Activated CD8-positive, alpha-beta T cell treated with anti-CD3 and anti-CD28 coated beads for 36 hours (primary cell): Measurements from ENCODE around the gene ZNF830. TPM values are rescaled to one million over a fixed set of nuclear protein-coding genes. Genes with fewer than 3 reads are reported as not detected.
"Not testable (repeated sequence)": the region's sequence is repeated elsewhere in the genome, so short reads cannot be mapped to it uniquely, and the experiment has no call there.

ENCODE experiments used
- ATAC-seq: fragments of 200-7000 bp; cut with Tn5 transposase; one replicate; pipeline ENCODE4 v1.10.0; 2021; ENCODE audit warnings: mild to moderate bottlenecking, moderate library complexity
- CTCF ChIA-PET: fragments of 350-600 bp; sonication (Branson Sonifier 250); formaldehyde crosslinking; loops from one replicate; lab custom pipeline; 2021; ENCODE audit warnings: antibody characterized with exemption; lab: Charles Lee
- POLR2A ChIA-PET: fragments of 350-600 bp; sonication (Branson Sonifier 250); formaldehyde crosslinking; loops from one replicate; lab custom pipeline; 2021; ENCODE audit warnings: antibody characterized with exemption; lab: Charles Lee
- DNase-seq: peaks from one replicate; pipeline ENCODE4 v3.0.0-alpha.2; 2020
- H3K27ac Mint-ChIP-seq: one replicate; pipeline ENCODE4 v1.8.0; 2021; ENCODE audit warnings: mild to moderate bottlenecking, mixed read lengths
- H3K27me3 Mint-ChIP-seq: one replicate; pipeline ENCODE4 v1.8.0; 2021; ENCODE audit warnings: mixed read lengths
- H3K36me3 Mint-ChIP-seq: one replicate; pipeline ENCODE4 v1.8.0; 2021; ENCODE audit warnings: low read depth, mixed read lengths
- H3K4me1 Mint-ChIP-seq: one replicate; pipeline ENCODE4 v1.8.0; 2021; ENCODE audit warnings: low read depth, mixed read lengths
- H3K4me3 Mint-ChIP-seq: one replicate; pipeline ENCODE4 v1.8.0; 2021; ENCODE audit warnings: mild to moderate bottlenecking, moderate library complexity, mixed read lengths
- H3K9me3 Mint-ChIP-seq: one replicate; pipeline ENCODE4 v1.8.0; 2021; ENCODE audit warnings: mixed read lengths
- intact Hi-C: fragments of 100-400 bp; cut with micrococcal nuclease; formaldehyde crosslinking; loops from one replicate; pipeline ENCODE4 v1.10.0; 2022
- total RNA-seq, 2 experiments: library from RNA; stranded (reverse); gene quantifications; one replicate each; pipeline ENCODE4 v1.2.3, GENCODE V29; 2021
- TF ChIP-seq, protein P1 (sequence below): fragments of 200-600 bp; IDR thresholded peaks from one replicate; pipeline ENCODE4 v1.8.0; 2022; ENCODE audit warnings: antibody characterized with exemption, mild to moderate bottlenecking

The ZNF830 gene
- total RNA-seq, 2 experiments from 2014 or later = 18.8 to 22.5 TPM

DNA sequence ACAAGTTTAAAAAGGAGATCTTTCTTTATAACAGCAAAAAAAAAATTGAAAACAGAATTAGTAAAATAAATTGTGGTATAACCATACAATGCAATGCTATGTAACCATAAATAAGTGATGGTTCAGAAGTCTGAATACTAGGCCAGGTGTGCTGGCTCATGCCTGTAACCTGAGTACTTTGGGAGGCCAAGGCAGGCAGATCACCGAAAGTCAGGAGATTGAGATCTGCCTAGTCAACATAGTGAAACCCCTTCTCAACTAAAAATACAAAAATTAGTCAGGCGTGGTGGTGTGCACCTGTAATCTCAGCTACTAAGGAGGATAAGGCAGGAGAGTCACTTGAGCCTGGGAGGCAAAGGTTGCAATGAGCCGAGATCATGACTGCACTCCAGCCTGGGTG lies 34.7 kb upstream of the ZNF830 start:
- CTCF ChIA-PET = no interaction called here
- no peaks in the 10 kb centered on the region for H3K27me3 Mint-ChIP-seq
- no peak overlapping the region for H3K4me3 Mint-ChIP-seq
- no peak for DNase-seq
- no peak overlapping the region for H3K27ac Mint-ChIP-seq
- TF ChIP-seq, protein P1, sequence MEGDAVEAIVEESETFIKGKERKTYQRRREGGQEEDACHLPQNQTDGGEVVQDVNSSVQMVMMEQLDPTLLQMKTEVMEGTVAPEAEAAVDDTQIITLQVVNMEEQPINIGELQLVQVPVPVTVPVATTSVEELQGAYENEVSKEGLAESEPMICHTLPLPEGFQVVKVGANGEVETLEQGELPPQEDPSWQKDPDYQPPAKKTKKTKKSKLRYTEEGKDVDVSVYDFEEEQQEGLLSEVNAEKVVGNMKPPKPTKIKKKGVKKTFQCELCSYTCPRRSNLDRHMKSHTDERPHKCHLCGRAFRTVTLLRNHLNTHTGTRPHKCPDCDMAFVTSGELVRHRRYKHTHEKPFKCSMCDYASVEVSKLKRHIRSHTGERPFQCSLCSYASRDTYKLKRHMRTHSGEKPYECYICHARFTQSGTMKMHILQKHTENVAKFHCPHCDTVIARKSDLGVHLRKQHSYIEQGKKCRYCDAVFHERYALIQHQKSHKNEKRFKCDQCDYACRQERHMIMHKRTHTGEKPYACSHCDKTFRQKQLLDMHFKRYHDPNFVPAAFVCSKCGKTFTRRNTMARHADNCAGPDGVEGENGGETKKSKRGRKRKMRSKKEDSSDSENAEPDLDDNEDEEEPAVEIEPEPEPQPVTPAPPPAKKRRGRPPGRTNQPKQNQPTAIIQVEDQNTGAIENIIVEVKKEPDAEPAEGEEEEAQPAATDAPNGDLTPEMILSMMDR = no peak
- no peaks in the 10 kb centered on the region for H3K4me1 Mint-ChIP-seq
- intact Hi-C loops = no loop called here
- no peaks in the 10 kb centered on the region for H3K9me3 Mint-ChIP-seq
- POLR2A ChIA-PET = interaction anchor here (0.6 kb wide), 1 partner anchor 823 kb away, joined by 3 read pairs; no protein-coding TSS in a partner anchor
- H3K36me3 Mint-ChIP-seq = no peaks in the 10 kb centered on the region
- no peak for ATAC-seq

DNA sequence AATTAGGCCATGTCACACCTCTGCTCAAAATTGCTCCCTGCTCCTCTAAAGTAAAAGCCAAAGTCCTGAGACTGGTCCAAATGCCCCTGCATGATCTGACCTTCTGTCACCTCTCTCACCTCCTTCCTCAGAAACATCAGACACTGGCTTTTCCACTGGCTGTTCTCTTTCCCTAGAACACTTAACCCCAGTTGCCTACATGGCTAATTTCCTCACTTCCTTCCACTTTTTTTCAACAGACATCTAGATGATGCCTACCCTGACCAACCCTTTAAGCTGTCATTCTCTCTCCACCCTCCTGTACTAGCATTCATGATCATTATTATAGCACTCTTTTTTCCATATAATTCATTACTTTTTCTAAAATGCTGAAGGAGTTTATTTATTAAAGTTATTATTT lies 31.1 kb upstream of the ZNF830 start:
- no peaks in the 10 kb centered on the region for H3K9me3 Mint-ChIP-seq
- H3K4me3 Mint-ChIP-seq = no peak overlapping the region
- H3K27me3 Mint-ChIP-seq = no peaks in the 10 kb centered on the region
- ChIA-PET POLR2A (no interaction called here), CTCF (no interaction called here)
- no peak overlapping the region for H3K27ac Mint-ChIP-seq
- DNase-seq = no peak
- no peaks in the 10 kb centered on the region for H3K4me1 Mint-ChIP-seq
- H3K36me3 Mint-ChIP-seq = no peaks in the 10 kb centered on the region
- TF ChIP-seq, protein P1 = no peak
- intact Hi-C loops = no loop called here
- ATAC-seq = no peak

DNA sequence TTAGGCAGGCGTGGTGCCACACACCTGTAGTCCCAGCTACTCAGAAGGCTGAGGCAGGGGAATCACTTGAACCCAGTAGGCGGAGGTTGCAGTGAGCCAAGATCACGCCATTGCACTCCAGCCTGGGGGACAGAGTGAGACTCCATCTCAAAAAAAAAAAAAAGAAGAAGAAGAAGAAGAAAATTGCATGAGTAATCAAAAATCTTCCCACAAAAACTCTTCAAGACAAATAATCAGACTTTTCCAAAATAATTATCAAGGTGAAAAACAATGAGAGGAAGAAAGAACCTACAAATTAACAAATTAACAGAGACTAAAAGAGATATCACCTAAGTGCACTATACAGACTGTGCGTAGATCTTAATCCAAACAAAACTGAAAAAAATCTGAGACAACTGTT lies 10.6 kb upstream of the ZNF830 start:
- POLR2A ChIA-PET = not testable (repeated sequence)

DNA sequence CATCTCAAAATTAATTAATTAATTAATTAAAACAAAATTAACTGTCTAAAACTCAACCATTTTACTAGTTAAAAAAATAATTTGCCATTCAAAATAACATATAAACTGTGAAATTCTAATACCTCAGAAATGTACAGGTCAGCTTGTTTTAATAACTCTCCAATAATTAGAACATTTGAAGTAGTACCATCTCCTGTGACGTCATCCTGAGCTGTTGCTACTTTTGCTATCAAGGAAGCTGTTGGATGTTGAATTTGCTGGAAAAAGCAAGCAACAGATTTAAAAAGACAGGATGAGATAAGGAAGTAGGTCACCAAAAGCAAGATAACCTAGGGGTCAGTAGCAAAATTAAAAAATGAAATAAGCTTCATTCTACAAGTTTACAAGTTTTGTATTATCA lies 2.9 kb upstream of the ZNF830 start:
- DNase-seq (no peak), ATAC-seq (no peak)
- Mint-ChIP-seq H3K9me3 (no peaks in the 10 kb centered on the region), H3K36me3 (peaks cover 12% of the 10 kb centered on the region), H3K4me1 (peaks cover 16% of the 10 kb centered on the region), H3K27me3 (peaks cover 4% of the 10 kb centered on the region), H3K4me3 (no peak overlapping the region), H3K27ac (no peak overlapping the region)
- POLR2A ChIA-PET = interaction anchor here (1.2 to 1.5 kb wide), 2 partner anchors 13 to 64 kb away, joined by 4 to 6 read pairs; no protein-coding TSS in a partner anchor
- CTCF ChIA-PET = interaction anchor here (1.0 to 1.5 kb wide), 3 partner anchors 10 to 23 kb away, joined by 3 to 6 read pairs (median 3); no protein-coding TSS in a partner anchor
- TF ChIP-seq, protein P1 = no peak
- intact Hi-C loops = no loop called here

More for the DNA sequence above, 10.6 kb upstream of the ZNF830 start:
- intact Hi-C loops, H3K4me3 Mint-ChIP-seq, H3K27me3 Mint-ChIP-seq, H3K4me1 Mint-ChIP-seq, ATAC-seq, H3K36me3 Mint-ChIP-seq, H3K27ac Mint-ChIP-seq, DNase-seq, H3K9me3 Mint-ChIP-seq: not testable (repeated sequence)
- CTCF ChIA-PET = interaction anchor here (1.2 kb wide), 1 partner anchor 24 kb away, joined by 5 read pairs; no protein-coding TSS in a partner anchor

DNA sequence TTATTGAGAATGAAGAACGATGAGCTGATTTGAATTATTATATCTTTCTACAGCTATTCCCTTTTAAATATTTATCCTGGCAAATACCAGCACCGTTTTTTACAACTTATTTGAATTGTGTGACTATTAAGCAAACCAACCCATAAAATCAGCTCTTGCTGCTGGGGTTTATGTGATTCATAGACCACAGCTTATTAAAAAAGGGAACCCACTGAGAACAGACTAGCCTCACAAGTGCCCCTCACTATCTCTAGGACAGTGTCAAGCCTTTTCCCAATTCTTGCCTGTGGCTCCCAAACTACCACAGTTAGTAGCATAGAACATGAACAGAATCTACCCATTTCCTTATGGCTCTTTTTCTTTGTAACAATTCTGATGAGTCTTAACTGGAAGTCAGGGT lies 12.8 kb downstream of the ZNF830 start:
- POLR2A ChIA-PET = interaction anchor here (0.5 to 1.8 kb wide), 5 partner anchors 10 to 561 kb away, joined by 3 to 9 read pairs (median 3); partner anchors contain the start of genes CCT6B and ZNF830
- no peaks in the 10 kb centered on the region for H3K27me3 Mint-ChIP-seq
- ATAC-seq = no peak
- peaks cover 2% of the 10 kb centered on the region for H3K36me3 Mint-ChIP-seq
- no peak overlapping the region for H3K4me3 Mint-ChIP-seq
- no peaks in the 10 kb centered on the region for H3K9me3 Mint-ChIP-seq
- peaks cover 11% of the 10 kb centered on the region for H3K4me1 Mint-ChIP-seq
- intact Hi-C loops = no loop called here
- TF ChIP-seq, protein P1 = no peak
- CTCF ChIA-PET = interaction anchor here (0.7 to 1.8 kb wide), 11 partner anchors 8 to 432 kb away, joined by 3 to 6 read pairs (median 4); partner anchors contain the start of genes CCT6B and ZNF830
- H3K27ac Mint-ChIP-seq = no peak overlapping the region
- DNase-seq = no peak
